NCI-H2227 treated with DMSO at 0.1 percent for 48 hours (cell line): ENCODE measurements around the gene GMDS.

Source experiments
- DNase-seq: peaks from one replicate; lab custom pipeline; 2025; lab: John Stamatoyannopoulos, UW

The GMDS gene

GRCh38 chr6:2240961-2241360 lies 4.4 kb downstream of the GMDS start:
- DNase-seq: no peak

GRCh38 chr6:2237001-2237400 lies 8.4 kb downstream of the GMDS start:
- no peak for DNase-seq

GRCh38 chr6:2235777-2236495 lies 9.5 kb downstream of the GMDS start:
- no peak for DNase-seq

GRCh38 chr6:2232445-2232844 lies 13.0 kb downstream of the GMDS start:
- no peak for DNase-seq

GRCh38 chr6:2231438-2231837 lies 14.0 kb downstream of the GMDS start:
- DNase-seq: no peak

GRCh38 chr6:2230659-2231277 lies 14.6 kb downstream of the GMDS start:
- no peak for DNase-seq

- no peak for DNase-seq
These were observed 15.7 kb downstream of the GMDS start for GRCh38 chr6:2229742-2230141.

- no peak for DNase-seq
These were observed 16.4 kb downstream of the GMDS start for GRCh38 chr6:2229039-2229438.

GRCh38 chr6:2228392-2228791 lies 17.0 kb downstream of the GMDS start:
- DNase-seq: no peak

GRCh38 chr6:2226775-2227174 lies 18.6 kb downstream of the GMDS start:
- no peak for DNase-seq

DNA sequence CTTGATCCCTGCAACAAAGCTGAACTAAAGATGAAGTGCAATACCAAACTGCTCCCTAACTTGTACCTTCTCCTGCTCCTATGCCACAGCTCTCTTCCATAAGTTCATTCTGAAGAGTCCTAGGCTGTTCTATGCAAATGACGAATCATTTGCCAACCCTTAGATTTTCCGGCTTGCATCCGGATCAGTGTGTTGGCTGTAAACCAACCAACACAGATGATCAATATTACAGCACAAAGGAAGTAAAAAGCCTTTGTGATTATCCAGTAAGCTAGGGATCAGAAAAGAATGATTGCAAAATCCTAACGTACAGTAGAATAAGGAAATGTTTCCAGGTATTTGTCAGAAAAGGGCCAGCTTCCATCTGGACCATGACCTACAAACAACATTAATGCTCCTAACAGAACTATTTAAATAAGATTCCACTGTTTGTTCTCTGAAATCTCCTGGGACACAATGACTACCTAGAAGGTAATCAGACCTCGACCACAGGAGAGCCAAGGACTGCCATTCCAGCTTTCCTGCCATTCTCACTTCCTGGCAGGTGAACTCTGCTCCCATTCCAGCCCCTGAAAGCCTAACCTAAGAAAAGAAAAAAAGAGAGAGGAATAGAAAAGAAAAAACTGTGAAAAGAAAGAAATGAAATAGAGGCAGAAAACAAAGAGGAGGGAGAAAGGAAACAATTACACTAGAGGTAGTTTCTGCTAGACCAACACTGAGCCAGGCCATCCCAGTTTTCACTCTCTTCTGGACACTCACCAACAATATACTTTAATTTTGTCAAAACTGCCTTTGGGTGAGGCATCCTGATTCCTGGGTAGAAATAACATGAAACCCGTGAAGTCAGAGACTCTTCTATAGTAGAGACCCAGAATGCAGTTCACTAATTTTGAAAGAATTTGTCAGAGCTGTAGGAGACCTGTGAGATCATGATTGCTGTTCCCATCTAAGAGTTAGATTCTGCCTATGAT lies 19.7 kb downstream of the GMDS start:
- no peak for DNase-seq

- no peak for DNase-seq
These were observed 20.5 kb downstream of the GMDS start for GRCh38 chr6:2224847-2225382.

DNA sequence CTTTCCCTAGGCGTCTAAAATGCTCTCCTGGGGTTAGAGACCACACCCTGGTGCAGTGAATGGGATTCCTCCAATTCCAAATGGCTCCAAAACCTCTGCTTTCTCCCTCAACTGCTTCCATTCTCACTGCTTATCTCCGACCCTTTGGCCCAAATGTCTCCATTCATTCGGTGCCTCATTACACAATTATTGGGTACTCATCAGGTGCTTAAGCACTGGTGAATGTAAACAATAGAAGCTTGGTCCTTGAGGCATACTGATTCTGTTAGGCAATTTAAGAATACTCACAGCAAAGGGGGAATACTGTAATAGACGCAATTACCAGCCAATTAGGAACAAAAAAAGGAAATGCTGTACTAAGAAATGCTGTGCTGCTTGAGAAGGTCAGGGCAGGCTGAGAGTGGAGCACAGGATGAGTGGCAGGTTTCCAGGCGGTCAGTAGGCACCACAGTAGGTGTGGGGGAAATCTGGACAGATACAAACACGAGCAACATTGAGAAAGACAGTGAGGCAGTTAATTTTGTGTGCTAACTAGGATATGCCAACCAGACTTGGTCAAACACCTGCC lies 23.0 kb downstream of the GMDS start:
- peak; percentile 70 for DNase-seq

GRCh38 chr6:2221726-2222274 lies 23.6 kb downstream of the GMDS start:
- no peak for DNase-seq

- no peak for DNase-seq
These were observed 25.3 kb downstream of the GMDS start for GRCh38 chr6:2220154-2220553.

DNA sequence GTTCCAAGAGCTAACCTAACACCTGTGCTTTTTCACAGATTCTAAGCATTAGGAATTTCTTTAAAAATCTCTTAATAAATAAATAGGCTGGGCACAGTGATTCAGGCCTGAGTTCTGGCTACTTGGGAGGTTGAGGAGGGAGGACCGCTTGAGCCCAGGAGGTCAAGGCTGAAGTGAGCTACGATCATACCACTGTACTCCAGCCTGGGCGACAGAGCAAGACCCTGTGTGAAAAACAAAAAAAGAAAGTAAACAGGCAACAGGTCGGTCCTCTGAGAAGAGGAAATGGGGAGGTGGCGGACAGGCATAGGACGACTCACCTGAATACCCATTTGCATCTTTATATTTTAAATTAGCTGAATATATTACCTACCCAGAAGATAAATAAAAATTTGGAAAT lies 26.5 kb downstream of the GMDS start:
- no peak for DNase-seq

DNA sequence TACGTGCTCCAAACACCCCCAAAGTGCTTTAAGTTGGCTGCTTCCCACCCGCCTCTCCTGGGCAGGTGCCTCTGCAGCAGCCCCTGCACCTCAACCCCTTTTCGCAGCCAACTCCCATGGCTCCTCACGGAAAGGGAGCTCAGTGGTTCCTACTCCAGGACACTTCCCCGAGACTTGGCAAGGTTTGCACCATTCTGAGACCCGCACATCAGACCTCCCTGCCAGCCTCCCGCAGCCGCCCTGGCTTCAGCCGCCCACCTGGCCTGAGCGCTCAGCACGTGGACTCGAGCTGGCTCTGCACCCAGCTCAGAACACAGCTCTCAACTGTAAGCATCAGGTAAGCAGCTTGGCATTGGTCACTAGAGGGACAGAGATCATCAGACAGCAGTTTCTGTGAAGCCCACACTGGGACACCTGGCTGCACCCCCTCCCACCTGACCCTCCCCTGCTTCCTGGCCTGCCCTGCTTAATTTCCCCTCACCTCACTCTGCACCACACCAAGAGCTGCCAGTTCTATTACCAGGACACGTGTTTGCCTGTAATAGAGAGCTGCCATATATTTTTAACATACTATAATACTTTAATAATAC lies 28.5 kb downstream of the GMDS start:
- DNase-seq: no peak

DNA sequence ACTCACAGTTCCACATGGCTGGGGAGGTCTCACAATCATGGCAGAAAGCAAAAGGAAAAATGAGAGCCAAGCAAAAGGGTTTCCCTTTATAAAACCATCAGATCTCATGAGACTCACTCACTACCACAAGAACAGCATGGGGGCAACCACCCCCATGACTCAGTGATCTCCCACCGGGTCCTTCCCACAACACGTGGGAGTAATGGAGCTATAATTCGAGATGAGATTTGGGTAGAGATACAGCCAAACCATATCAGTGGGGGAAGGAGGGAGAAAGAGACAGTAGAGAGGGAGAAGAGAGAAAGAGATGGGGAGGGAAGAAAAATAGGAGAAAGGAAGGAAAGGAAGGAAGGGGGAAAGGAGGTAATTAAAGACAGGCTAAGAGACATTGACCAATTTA lies 30.1 kb downstream of the GMDS start:
- DNase-seq: no peak

DNA sequence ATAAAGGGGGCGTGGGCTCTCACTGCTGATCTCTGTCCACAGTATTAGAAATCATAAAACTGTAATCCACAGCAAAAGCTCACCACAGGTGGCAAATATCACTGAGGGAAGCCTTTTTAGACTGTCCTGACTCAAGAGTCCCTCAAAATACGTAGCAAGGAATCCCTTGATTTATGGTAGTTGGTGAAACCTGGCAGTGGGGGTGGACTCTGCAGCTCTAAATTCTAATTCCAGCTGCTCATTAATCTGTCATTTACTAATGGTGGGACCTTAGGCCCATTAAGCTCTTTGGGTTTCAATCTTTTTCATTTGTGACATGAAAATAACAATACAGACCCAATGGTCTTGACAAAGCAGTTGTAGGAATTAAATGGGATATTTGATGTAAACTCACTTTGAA lies 32.3 kb downstream of the GMDS start:
- no peak for DNase-seq

DNA sequence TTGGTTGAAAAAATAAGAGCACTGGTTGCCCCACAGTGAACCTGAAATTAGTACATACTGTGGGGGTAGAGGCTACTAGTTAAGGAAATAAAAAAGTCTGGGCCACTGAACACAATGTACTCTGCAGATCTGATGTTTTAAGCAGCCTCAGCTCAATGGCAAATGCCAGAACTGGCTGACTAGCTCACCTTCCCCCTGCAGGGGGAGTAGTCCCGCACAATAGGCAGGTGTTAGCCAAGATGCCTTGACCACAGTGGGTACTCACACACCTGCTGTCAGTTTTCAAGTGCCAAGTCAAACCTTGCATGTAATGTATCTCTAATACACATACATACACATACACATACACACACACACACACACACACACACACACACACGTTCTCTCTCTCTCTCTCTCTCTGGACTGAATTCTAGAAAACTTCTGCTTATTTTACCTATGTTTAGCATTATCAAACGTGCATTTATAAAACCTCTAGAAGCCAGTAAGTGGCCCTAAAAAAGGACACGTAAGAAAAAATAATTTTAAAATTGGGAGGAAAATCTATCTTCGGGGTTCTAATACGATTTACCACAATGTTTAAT lies 36.1 kb downstream of the GMDS start:
- DNase-seq: peak; percentile 1

GRCh38 chr6:2208468-2208867 lies 36.9 kb downstream of the GMDS start:
- DNase-seq: peak; percentile 2
